KOPT-K1 (cell line): Measurements from ENCODE around the gene AJAP1.

ENCODE experiments used
- H3K27ac ChIP-seq: fragments of 200-600 bp; sonication (generic); 2 replicates; pipeline ENCODE4 v1.5.1; 2016; ENCODE audit warnings: antibody characterized with exemption, mild to moderate bottlenecking, low read depth, low read length; ENCODE audit not compliant: poor library complexity, severe bottlenecking
- H3K36me3 ChIP-seq: fragments of 200-600 bp; sonication (generic); 2 replicates; pipeline ENCODE4 v1.5.1; 2017; ENCODE audit warnings: antibody characterized with exemption, mild to moderate bottlenecking, low read length, moderate library complexity; ENCODE audit not compliant: insufficient read depth
- H3K9me3 ChIP-seq: fragments of 200-600 bp; sonication (generic); 2 replicates; pipeline ENCODE4 v1.5.1; 2017; ENCODE audit warnings: antibody characterized with exemption, low read length, mild to moderate bottlenecking; ENCODE audit not compliant: insufficient read depth, poor library complexity, severe bottlenecking

Gene AJAP1

GRCh38 chr1:4692437-4692836, 38.0 kb downstream of the AJAP1 start:
- H3K27ac ChIP-seq, result no peak overlapping the region
- no peaks in the 10 kb centered on the region for H3K9me3 ChIP-seq
- no peaks in the 10 kb centered on the region for H3K36me3 ChIP-seq

GRCh38 chr1:4693331-4693730, 38.9 kb downstream of the AJAP1 start:
- no peak overlapping the region for H3K27ac ChIP-seq
- H3K9me3 ChIP-seq, result no peaks in the 10 kb centered on the region
- H3K36me3 ChIP-seq, result no peaks in the 10 kb centered on the region

- Histone ChIP-seq H3K27ac (no peak overlapping the region), H3K36me3 (no peaks in the 10 kb centered on the region), H3K9me3 (no peaks in the 10 kb centered on the region)
Observed at GRCh38 chr1:4693891-4694290, 39.5 kb downstream of the AJAP1 start.

GRCh38 chr1:4694492-4694891, 40.1 kb downstream of the AJAP1 start:
- H3K9me3 ChIP-seq, result no peaks in the 10 kb centered on the region
- no peaks in the 10 kb centered on the region for H3K36me3 ChIP-seq
- H3K27ac ChIP-seq, result no peak overlapping the region

- no peaks in the 10 kb centered on the region for H3K36me3 ChIP-seq
- no peaks in the 10 kb centered on the region for H3K9me3 ChIP-seq
- no peak overlapping the region for H3K27ac ChIP-seq
Observed at GRCh38 chr1:4695241-4695640, 40.8 kb downstream of the AJAP1 start.

GRCh38 chr1:4696161-4696745, 41.8 kb downstream of the AJAP1 start:
- Histone ChIP-seq H3K27ac (no peak overlapping the region), H3K36me3 (no peaks in the 10 kb centered on the region), H3K9me3 (no peaks in the 10 kb centered on the region)

- Histone ChIP-seq H3K36me3 (no peaks in the 10 kb centered on the region), H3K9me3 (no peaks in the 10 kb centered on the region), H3K27ac (no peak overlapping the region)
Observed at GRCh38 chr1:4696753-4697152, 42.3 kb downstream of the AJAP1 start.

- Histone ChIP-seq H3K9me3 (no peaks in the 10 kb centered on the region), H3K36me3 (no peaks in the 10 kb centered on the region), H3K27ac (no peak overlapping the region)
Observed at GRCh38 chr1:4697801-4698200, 43.4 kb downstream of the AJAP1 start.

- Histone ChIP-seq H3K27ac (no peak overlapping the region), H3K9me3 (no peaks in the 10 kb centered on the region), H3K36me3 (no peaks in the 10 kb centered on the region)
Observed at GRCh38 chr1:4698911-4699310, 44.5 kb downstream of the AJAP1 start.

GRCh38 chr1:4699376-4700301, 45.2 kb downstream of the AJAP1 start:
- no peaks in the 10 kb centered on the region for H3K36me3 ChIP-seq
- H3K27ac ChIP-seq, result no peak overlapping the region
- no peaks in the 10 kb centered on the region for H3K9me3 ChIP-seq

GRCh38 chr1:4700801-4701200, 46.4 kb downstream of the AJAP1 start:
- H3K27ac ChIP-seq, result no peak overlapping the region
- H3K36me3 ChIP-seq, result no peaks in the 10 kb centered on the region
- no peaks in the 10 kb centered on the region for H3K9me3 ChIP-seq

- Histone ChIP-seq H3K9me3 (no peaks in the 10 kb centered on the region), H3K36me3 (no peaks in the 10 kb centered on the region), H3K27ac (no peak overlapping the region)
Observed at GRCh38 chr1:4701276-4701675, 46.9 kb downstream of the AJAP1 start.

GRCh38 chr1:4702464-4702863, 48.1 kb downstream of the AJAP1 start:
- no peaks in the 10 kb centered on the region for H3K36me3 ChIP-seq
- no peak overlapping the region for H3K27ac ChIP-seq
- no peaks in the 10 kb centered on the region for H3K9me3 ChIP-seq

GRCh38 chr1:4702932-4703331, 48.5 kb downstream of the AJAP1 start:
- no peaks in the 10 kb centered on the region for H3K9me3 ChIP-seq
- H3K36me3 ChIP-seq, result no peaks in the 10 kb centered on the region
- H3K27ac ChIP-seq, result no peak overlapping the region

GRCh38 chr1:4703646-4704045, 49.2 kb downstream of the AJAP1 start:
- no peak overlapping the region for H3K27ac ChIP-seq
- H3K36me3 ChIP-seq, result no peaks in the 10 kb centered on the region
- H3K9me3 ChIP-seq, result peaks cover 5% of the 10 kb centered on the region
